Body of pancreas (tissue), 4 donors: ENCODE measurements around the gene SLC18A2.

Experiments used
- POLR2A ChIP-seq, 3 donors: fragments of 450-650 bp; IDR thresholded peaks; one replicate each; pipeline ENCODE4 v1.6.1; 2016; ENCODE audit warnings: antibody characterized with exemption in 3 of 3, mild to moderate bottlenecking in 2 of 3
- TF ChIP-seq, protein P1 (sequence below), 7 experiments: fragments of 450-650 bp in 4 of 7; fragments of 200-600 bp in 3 of 7; sonication (generic) in 3 of 7; IDR thresholded peaks; one replicate each; pipeline ENCODE4 v1.5.1; 2016 to 2019; ENCODE audit warnings: antibody characterized with exemption in 7 of 7

- TF ChIP-seq, protein P1, sequence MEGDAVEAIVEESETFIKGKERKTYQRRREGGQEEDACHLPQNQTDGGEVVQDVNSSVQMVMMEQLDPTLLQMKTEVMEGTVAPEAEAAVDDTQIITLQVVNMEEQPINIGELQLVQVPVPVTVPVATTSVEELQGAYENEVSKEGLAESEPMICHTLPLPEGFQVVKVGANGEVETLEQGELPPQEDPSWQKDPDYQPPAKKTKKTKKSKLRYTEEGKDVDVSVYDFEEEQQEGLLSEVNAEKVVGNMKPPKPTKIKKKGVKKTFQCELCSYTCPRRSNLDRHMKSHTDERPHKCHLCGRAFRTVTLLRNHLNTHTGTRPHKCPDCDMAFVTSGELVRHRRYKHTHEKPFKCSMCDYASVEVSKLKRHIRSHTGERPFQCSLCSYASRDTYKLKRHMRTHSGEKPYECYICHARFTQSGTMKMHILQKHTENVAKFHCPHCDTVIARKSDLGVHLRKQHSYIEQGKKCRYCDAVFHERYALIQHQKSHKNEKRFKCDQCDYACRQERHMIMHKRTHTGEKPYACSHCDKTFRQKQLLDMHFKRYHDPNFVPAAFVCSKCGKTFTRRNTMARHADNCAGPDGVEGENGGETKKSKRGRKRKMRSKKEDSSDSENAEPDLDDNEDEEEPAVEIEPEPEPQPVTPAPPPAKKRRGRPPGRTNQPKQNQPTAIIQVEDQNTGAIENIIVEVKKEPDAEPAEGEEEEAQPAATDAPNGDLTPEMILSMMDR (IDR thresholded peaks at IDR 0.05): no peak
- TF ChIP-seq POLR2A (IDR thresholded peaks at IDR 0.05): no peak
Measured at GRCh38 chr10:117266400-117266799, 25.5 kb downstream of the SLC18A2 start.
